Fibroblast of pulmonary artery (primary cell): ENCODE data around the gene KLHL8.

Experiments
- DNase-seq: peaks from one replicate; pipeline ENCODE4 v3.0.0-alpha.2; 2010; ENCODE audit warnings: low read depth
- H3K4me3 ChIP-seq: replicated peaks from 2 replicates; pipeline ENCODE4 v1.5.1; 2011; ENCODE audit warnings: low read depth, mild to moderate bottlenecking, control low read depth, low read length, moderate library complexity
- TF ChIP-seq, protein P1 (sequence below): IDR thresholded peaks from 2 replicates; pipeline ENCODE4 v1.5.1; 2011; ENCODE audit warnings: mild to moderate bottlenecking, control low read depth, low read length, inconsistent platforms; ENCODE audit errors: missing control alignments

The KLHL8 gene

DNA sequence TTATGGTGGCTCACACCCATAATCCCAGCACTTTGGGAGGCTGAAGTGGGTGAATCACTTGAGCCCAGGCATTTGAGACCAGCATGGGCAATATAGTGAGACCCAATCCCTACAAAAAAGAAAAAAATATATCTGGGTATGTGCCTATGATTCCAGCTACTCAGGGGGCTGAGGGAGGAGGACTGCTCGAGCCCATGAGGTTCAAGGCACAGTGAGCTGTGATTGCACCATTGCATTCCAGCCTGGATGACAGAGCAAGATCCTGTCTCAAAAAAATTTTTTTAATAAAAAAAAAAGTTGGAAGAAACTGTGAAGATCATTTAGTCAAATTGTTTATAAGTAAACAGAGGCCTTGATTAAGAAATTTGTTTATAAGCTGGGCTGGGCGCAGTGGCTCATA lies 39.7 kb downstream of the KLHL8 start:
- H3K4me3 ChIP-seq, result no peak overlapping the region
- TF ChIP-seq, protein P1, sequence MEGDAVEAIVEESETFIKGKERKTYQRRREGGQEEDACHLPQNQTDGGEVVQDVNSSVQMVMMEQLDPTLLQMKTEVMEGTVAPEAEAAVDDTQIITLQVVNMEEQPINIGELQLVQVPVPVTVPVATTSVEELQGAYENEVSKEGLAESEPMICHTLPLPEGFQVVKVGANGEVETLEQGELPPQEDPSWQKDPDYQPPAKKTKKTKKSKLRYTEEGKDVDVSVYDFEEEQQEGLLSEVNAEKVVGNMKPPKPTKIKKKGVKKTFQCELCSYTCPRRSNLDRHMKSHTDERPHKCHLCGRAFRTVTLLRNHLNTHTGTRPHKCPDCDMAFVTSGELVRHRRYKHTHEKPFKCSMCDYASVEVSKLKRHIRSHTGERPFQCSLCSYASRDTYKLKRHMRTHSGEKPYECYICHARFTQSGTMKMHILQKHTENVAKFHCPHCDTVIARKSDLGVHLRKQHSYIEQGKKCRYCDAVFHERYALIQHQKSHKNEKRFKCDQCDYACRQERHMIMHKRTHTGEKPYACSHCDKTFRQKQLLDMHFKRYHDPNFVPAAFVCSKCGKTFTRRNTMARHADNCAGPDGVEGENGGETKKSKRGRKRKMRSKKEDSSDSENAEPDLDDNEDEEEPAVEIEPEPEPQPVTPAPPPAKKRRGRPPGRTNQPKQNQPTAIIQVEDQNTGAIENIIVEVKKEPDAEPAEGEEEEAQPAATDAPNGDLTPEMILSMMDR, result no peak
- peak; percentile 18 for DNase-seq

DNA sequence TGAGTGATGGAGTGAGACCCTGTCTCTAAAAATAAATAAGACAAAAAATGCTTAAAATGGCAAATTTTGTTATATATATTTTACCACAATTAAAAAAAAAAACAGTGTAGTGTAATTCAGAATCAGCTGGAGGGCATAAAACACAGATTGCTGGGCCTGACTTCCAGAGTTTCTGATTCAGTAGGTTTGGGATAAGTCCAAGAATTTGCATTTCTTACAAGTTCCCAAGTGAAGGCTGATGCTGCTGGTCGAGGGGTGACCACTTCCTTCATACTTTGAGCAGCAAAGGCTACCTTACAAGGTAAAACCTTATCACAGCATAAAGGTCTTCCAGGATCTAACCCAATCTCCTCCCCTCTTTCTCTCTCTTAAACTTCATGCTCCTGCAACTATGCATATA lies 40.7 kb downstream of the KLHL8 start:
- DNase-seq, result no peak
- TF ChIP-seq, protein P1, result no peak
- H3K4me3 ChIP-seq, result no peak overlapping the region

DNA sequence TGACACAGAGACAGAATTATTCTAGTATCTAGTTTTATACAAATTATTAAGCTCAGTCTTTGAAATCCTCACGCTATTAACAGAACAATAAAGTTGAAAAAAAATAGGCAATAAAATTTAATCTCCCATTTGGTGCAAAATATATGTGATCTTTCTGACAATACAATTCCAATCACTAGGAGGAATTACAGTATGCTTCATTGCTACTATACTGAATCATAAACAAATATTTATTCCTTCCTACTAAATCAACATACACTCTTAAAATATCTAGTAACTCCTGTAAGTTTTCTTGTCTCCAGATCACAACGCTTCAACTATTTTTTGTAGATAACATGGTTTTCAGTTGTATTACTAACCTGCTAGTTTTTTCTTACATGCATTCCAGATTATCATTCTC lies 45.7 kb downstream of the KLHL8 start:
- H3K4me3 ChIP-seq, result no peak overlapping the region
- DNase-seq, result no peak
- TF ChIP-seq, protein P1, result no peak

DNA sequence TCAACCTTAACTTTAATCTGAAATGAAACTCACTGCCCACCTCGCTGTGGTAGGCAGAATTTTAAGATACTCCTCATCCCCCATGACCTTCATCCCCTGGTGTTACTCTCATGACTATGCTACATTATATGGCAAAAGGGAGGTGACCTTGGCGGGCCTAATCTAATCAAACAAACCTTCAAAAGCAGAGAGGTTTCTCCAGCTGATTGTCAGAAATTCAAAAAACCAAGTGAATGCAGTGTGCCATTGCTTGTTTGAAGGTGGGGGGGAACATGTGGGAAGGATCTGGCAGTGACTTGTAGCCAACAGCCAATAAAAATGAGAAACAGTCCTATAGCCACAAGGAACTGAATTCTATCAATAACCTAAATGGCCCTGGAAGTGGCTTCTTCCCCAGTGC lies 48.5 kb downstream of the KLHL8 start:
- no peak for DNase-seq
- no peak overlapping the region for H3K4me3 ChIP-seq
- TF ChIP-seq, protein P1, result no peak

DNA sequence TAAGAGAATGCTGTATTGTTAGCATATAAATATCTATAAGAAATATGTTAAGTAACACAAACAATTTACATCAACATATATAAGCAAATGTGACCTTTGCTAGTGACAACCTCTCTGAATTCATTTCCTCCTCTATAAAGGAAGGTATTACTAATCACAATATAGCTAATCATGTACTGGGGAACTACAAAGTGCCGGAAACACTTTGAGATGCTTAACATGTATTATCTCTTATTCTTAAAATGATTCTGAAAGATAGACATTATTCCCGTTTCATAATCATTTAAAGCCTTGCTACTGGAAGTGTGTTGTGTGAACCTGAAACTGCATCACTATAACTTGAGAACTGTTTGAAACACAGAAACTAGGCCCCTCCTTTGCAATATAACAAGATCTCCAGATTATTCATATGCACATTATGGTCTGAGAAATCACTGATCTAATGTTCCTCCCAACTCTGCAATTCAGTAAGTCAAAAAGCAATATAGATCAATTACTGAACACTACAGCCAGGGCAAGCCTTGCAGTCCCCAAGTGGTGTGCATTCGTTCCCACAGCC lies 54.0 kb downstream of the KLHL8 start:
- no peak for DNase-seq
- TF ChIP-seq, protein P1, result no peak
- no peak overlapping the region for H3K4me3 ChIP-seq

DNA sequence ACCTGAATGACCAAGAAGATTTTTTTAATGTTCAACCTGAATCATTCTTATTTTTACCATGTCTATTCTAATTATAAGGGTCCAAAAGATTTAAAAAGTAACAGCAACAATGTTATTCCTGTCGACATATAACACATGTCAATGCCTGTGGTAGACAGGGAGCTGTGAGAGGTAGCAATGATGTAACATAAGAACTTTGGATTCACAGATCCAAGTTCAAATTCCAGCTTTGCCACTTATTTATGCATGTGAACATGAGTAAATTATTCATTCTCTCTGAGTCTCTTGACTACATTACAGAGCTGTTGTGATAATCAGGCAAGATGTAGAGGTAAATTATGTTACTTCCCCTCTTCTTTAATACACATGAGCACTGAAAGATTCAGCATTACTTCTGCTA lies 54.5 kb downstream of the KLHL8 start:
- no peak for DNase-seq
- no peak overlapping the region for H3K4me3 ChIP-seq
- TF ChIP-seq, protein P1, result no peak
